K562 (cell line): ENCODE results near the gene GLDC. TPM values are rescaled to one million over a fixed set of nuclear protein-coding genes. Genes with fewer than 3 reads are reported as not detected.
A peak's percentile ranks its signal among the peaks of the same experiment; 100 is the strongest.

Experiments used
- ATF3 ChIP-seq, 2 experiments: fragments of 450-650 bp in 1 of 2; sonication (generic) in 1 of 2; formaldehyde crosslinking in 1 of 2; IDR thresholded peaks in 1 of 2; conservative IDR thresholded peaks in 1 of 2; 2 replicates each; pipeline versions ENCODE4 v1.6.1 to v1.8.1; 2016 to 2023; ENCODE audit warnings: mild to moderate bottlenecking in 2 of 2, moderate library complexity in 2 of 2, inconsistent platforms in 1 of 2, missing genetic modification reagents in 1 of 2
- BHLHE40 ChIP-seq: IDR thresholded peaks from 2 replicates; pipeline ENCODE4 v1.6.1; 2011; ENCODE audit warnings: low read length, improper control_type of control experiment
- CBX1 ChIP-seq: sonication (generic); IDR thresholded peaks from 2 replicates; pipeline ENCODE4 v1.6.1; 2016; ENCODE audit warnings: antibody characterized with exemption, low read depth, mild to moderate bottlenecking
- CHD1 ChIP-seq: fragments of 200-600 bp; sonication (generic); IDR thresholded peaks from one replicate; pipeline ENCODE4 v1.6.1; 2012; ENCODE audit warnings: mild to moderate bottlenecking, moderate library complexity, low read length, inconsistent platforms
- CREB1 ChIP-seq, 2 experiments: sonication (generic) in 1 of 2; formaldehyde crosslinking in 1 of 2; IDR thresholded peaks; 2 replicates each; pipeline versions ENCODE4 v1.6.1 to v1.8.0; 2012 to 2022; ENCODE audit warnings: inconsistent platforms in 1 of 2, mild to moderate bottlenecking in 1 of 2, missing genetic modification reagents in 1 of 2, moderate library complexity in 1 of 2
- FUS ChIP-seq: fragments of 200-400 bp; formaldehyde crosslinking; optimal IDR thresholded peaks from 2 replicates; pipeline ENCODE3; 2017; ENCODE audit warnings: low read depth, low read length
- KDM1A ChIP-seq, 2 experiments: fragments of 450-650 bp; IDR thresholded peaks; 2 replicates each; pipeline ENCODE4 v1.6.1; 2016; ENCODE audit warnings: mild to moderate bottlenecking in 2 of 2
- MXD1 ChIP-seq: fragments of 250-450 bp; sonication (Bioruptor Pico); IDR thresholded peaks from 2 replicates; pipeline ENCODE4 v1.8.0; 2021; ENCODE audit warnings: borderline replicate concordance, mild to moderate bottlenecking, moderate library complexity; ENCODE audit not compliant: poor library complexity, severe bottlenecking
- MYBL2 ChIP-seq, 2 experiments: fragments of 450-650 bp in 1 of 2; sonication (generic) in 1 of 2; formaldehyde crosslinking in 1 of 2; IDR thresholded peaks; 2 replicates each; pipeline versions ENCODE4 v1.6.1 to v1.8.1; 2017 to 2022; ENCODE audit warnings: borderline replicate concordance in 1 of 2, inconsistent platforms in 1 of 2, low read depth in 1 of 2, mild to moderate bottlenecking in 1 of 2, missing genetic modification reagents in 1 of 2, moderate library complexity in 1 of 2
- NFIX ChIP-seq: fragments of 250-450 bp; sonication (Bioruptor Pico); IDR thresholded peaks from 2 replicates; pipeline ENCODE4 v1.4.0; 2020; ENCODE audit warnings: low read depth, mild to moderate bottlenecking, moderate library complexity
- RBM14 ChIP-seq: fragments of 200-400 bp; formaldehyde crosslinking; IDR thresholded peaks from 2 replicates; pipeline ENCODE4 v1.6.1; 2018; ENCODE audit warnings: low read depth, mild to moderate bottlenecking, low read length, moderate library complexity, borderline replicate concordance; ENCODE audit not compliant: insufficient read depth
- SMARCB1 ChIP-seq: IDR thresholded peaks from 2 replicates; pipeline ENCODE4 v1.6.1; 2011; ENCODE audit warnings: improper control_type of control experiment, low read depth; ENCODE audit not compliant: insufficient read length
- TCF3 ChIP-seq: sonication (generic); formaldehyde crosslinking; IDR thresholded peaks from 2 replicates; pipeline ENCODE4 v1.4.0; 2020; ENCODE audit warnings: mild to moderate bottlenecking, missing genetic modification reagents
- ZNF175 ChIP-seq: fragments of 200-800 bp; sonication (Bioruptor generic); IDR thresholded peaks from 2 replicates; pipeline ENCODE4 v1.6.1; 2016; ENCODE audit warnings: low read depth, mild to moderate bottlenecking, missing genetic modification characterization, missing compliant biosample characterization
- ZNF324 ChIP-seq: fragments of 250-450 bp; sonication (Bioruptor Pico); IDR thresholded peaks from 2 replicates; pipeline ENCODE4 v1.4.0; 2020; ENCODE audit warnings: mild to moderate bottlenecking
- ZNF407 ChIP-seq: fragments of 450-650 bp; IDR thresholded peaks from 2 replicates; pipeline ENCODE4 v1.6.1; 2016; ENCODE audit warnings: low read depth
- ZNF41 ChIP-seq: fragments of 250-450 bp; sonication (Bioruptor Pico); conservative IDR thresholded peaks from 2 replicates; pipeline ENCODE4 v1.4.0; 2020; ENCODE audit warnings: mild to moderate bottlenecking
- ZZZ3 ChIP-seq: fragments of 450-650 bp; IDR thresholded peaks from 2 replicates; pipeline ENCODE4 v1.6.1; 2016; ENCODE audit warnings: antibody characterized with exemption, mild to moderate bottlenecking, moderate library complexity
- polyA plus RNA-seq, 8 experiments: library from polyadenylated mRNA; depleted of rRNA in 4 of 8; stranded (reverse) in 5 of 8; unstranded in 3 of 8; fragments of >200 nt; fragmentation: Nextera tagmentation in 2 of 8; fragmentation: Illumina TruSeq in 1 of 8; extraction: Ambion mirVana in 2 of 8; extraction: Trizol in 1 of 8; gene quantifications; 2 replicates each; pipeline versions ENCODE4 v1.2.1 to v1.2.3, GENCODE V29; 2011 to 2014; ENCODE audit warnings: inconsistent platforms in 1 of 8, missing spikeins in 1 of 8
- total RNA-seq, 7 experiments: library from RNA; depleted of rRNA in 6 of 7; stranded (reverse); fragments of >200 nt in 6 of 7; fragmentation: Illumina TruSeq in 2 of 7; extraction: Trizol in 2 of 7; gene quantifications; 2 replicates each; pipeline versions ENCODE4 v1.2.1 to v1.2.3, GENCODE V29; 2011 to 2021; ENCODE audit warnings: low replicate concordance in 1 of 7

GLDC gene
- total and polyA plus RNA-seq, 9 of the 15 experiments (the other 6 are each of a cell fraction or from before 2014, with no cell fraction given): 0.03 to 0.27 (median 0.08) TPM; not detected in 6

GRCh38 chr9:6680797-6681146, 35.2 kb upstream of the GLDC start (continued):
- TF ChIP-seq ZNF407: 0 out of 2 replicates have a peak, but pooled peaks have one; percentile 47
- TF ChIP-seq MXD1: no peak
- no peak for TF ChIP-seq ZZZ3
- TF ChIP-seq KDM1A (IDR thresholded peaks at IDR 0.05): 0 out of 4 replicates have a peak, but pooled peaks of 1 of the 2 experiments have one; percentile 11
- no peak for TF ChIP-seq SMARCB1
- TF ChIP-seq MYBL2 (IDR thresholded peaks at IDR 0.05; ENCODE audit: low read depth): no peak
- TF ChIP-seq MYBL2 (CRISPR knock-in tag; IDR thresholded peaks at IDR 0.05; ENCODE audit: borderline replicate concordance): no peak
- no peak for TF ChIP-seq RBM14
- 0 out of 2 replicates have a peak, but pooled peaks have one; percentile 7 for TF ChIP-seq ZNF41
- no peak for TF ChIP-seq CBX1
- no peak for TF ChIP-seq TCF3 (CRISPR knock-in tag)
- TF ChIP-seq CREB1 (IDR thresholded peaks at IDR 0.05): no peak
- peak; percentile 16; the same call in 1 of the 2 replicates for TF ChIP-seq CREB1 (CRISPR knock-in tag; IDR thresholded peaks at IDR 0.05)
- no peak for TF ChIP-seq ZNF175
- TF ChIP-seq ATF3 (IDR thresholded peaks at IDR 0.05): no peak
- 0 out of 2 replicates have a peak, but pooled peaks have one; percentile 52 for TF ChIP-seq ATF3 (CRISPR knock-in tag; conservative IDR thresholded peaks at IDR 0.05)
- no peak for TF ChIP-seq NFIX (CRISPR knock-in tag)
- TF ChIP-seq BHLHE40: no peak
- TF ChIP-seq ZNF324 (CRISPR knock-in tag): no peak
- no peak for TF ChIP-seq FUS
- TF ChIP-seq CHD1: peak; percentile 59
